Type B pancreatic cell (in vitro differentiated cells): ENCODE results near the gene ZSCAN21. TPM values are rescaled to one million over a fixed set of nuclear protein-coding genes. Genes with fewer than 3 reads are reported as not detected.
A peak's percentile ranks its signal among the peaks of the same experiment; 100 is the strongest.

Experiments used
- DNase-seq: peaks from one replicate; pipeline ENCODE4 v3.0.0; 2021; ENCODE audit warnings: mixed read lengths; ENCODE audit not compliant: unreplicated experiment; ENCODE audit errors: extremely low spot score
- H3K27ac Mint-ChIP-seq: 2 replicates; pipeline ENCODE4 v1.8.0; 2021; ENCODE audit warnings: mild to moderate bottlenecking, mixed read lengths
- H3K27me3 Mint-ChIP-seq: 2 replicates; pipeline ENCODE4 v1.8.0; 2021; ENCODE audit warnings: mixed read lengths
- H3K36me3 Mint-ChIP-seq: 2 replicates; pipeline ENCODE4 v1.8.0; 2021; ENCODE audit warnings: mixed read lengths
- H3K4me1 Mint-ChIP-seq: one replicate; pipeline ENCODE4 v1.8.0; 2021; ENCODE audit warnings: mixed read lengths; ENCODE audit not compliant: unreplicated experiment
- H3K4me3 Mint-ChIP-seq: 2 replicates; pipeline ENCODE4 v1.8.0; 2021; ENCODE audit warnings: mild to moderate bottlenecking, mixed read lengths
- H3K9me3 Mint-ChIP-seq: 2 replicates; pipeline ENCODE4 v1.8.0; 2021; ENCODE audit warnings: mixed read lengths
- CTCF ChIP-seq: fragments of 200-600 bp; sonication (generic); conservative IDR thresholded peaks from 2 replicates; pipeline ENCODE4 v1.5.0; 2021; ENCODE audit warnings: antibody characterized with exemption, mild to moderate bottlenecking
- total RNA-seq: library from RNA; stranded (reverse); gene quantifications from 2 replicates; pipeline ENCODE4 v1.2.1, GENCODE V29; 2021; ENCODE audit warnings: low replicate concordance

Gene ZSCAN21
- total RNA-seq, 1 donor from 2014 or later = 16.4 TPM

DNA sequence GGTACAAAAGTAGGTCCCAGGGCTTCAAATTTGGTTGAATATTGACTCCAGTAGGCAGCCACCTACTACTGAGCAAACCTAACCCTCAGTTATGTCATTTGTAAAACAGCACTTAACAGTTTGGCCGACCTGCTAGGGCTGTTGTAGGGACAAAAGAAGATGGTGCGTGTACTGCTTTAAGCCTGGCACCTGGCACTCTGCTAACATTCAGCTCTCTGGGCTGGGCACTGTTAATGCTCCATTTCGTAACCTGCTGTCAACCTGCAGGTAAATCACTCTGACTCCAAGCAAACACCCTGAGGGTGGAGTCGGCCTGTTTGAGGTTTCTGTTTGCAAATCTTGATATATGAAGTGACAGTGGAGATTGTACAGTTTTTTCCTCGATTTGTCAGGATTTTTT, 27.0 kb upstream of the ZSCAN21 start:
- H3K4me1 Mint-ChIP-seq = peaks cover 24% of the 10 kb centered on the region
- H3K4me3 Mint-ChIP-seq = peak overlapping the region; percentile 75
- peaks cover 30% of the 10 kb centered on the region for H3K36me3 Mint-ChIP-seq
- DNase-seq = no peak
- H3K27ac Mint-ChIP-seq = peak overlapping the region; percentile 86
- no peaks in the 10 kb centered on the region for H3K27me3 Mint-ChIP-seq
- no peak for TF ChIP-seq CTCF
- no peaks in the 10 kb centered on the region for H3K9me3 Mint-ChIP-seq

DNA sequence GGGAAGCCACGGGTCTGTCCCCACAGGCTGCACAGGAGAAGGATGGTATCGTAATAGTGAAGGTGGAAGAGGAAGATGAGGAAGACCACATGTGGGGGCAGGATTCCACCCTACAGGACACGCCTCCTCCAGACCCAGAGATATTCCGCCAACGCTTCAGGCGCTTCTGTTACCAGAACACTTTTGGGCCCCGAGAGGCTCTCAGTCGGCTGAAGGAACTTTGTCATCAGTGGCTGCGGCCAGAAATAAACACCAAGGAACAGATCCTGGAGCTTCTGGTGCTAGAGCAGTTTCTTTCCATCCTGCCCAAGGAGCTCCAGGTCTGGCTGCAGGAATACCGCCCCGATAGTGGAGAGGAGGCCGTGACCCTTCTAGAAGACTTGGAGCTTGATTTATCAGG, 26.0 kb upstream of the ZSCAN21 start:
- Mint-ChIP-seq H3K9me3 (no peaks in the 10 kb centered on the region), H3K4me1 (peaks cover 19% of the 10 kb centered on the region), H3K36me3 (peaks cover 30% of the 10 kb centered on the region), H3K27ac (peak overlapping the region; percentile 86), H3K4me3 (no peak overlapping the region), H3K27me3 (no peaks in the 10 kb centered on the region)
- no peak for DNase-seq
- TF ChIP-seq CTCF = no peak

- no peak for TF ChIP-seq CTCF
- peaks cover 31% of the 10 kb centered on the region for H3K36me3 Mint-ChIP-seq
- DNase-seq = no peak
- H3K9me3 Mint-ChIP-seq = no peaks in the 10 kb centered on the region
- H3K4me1 Mint-ChIP-seq = peaks cover 19% of the 10 kb centered on the region
- H3K27me3 Mint-ChIP-seq = no peaks in the 10 kb centered on the region
- no peak overlapping the region for H3K27ac Mint-ChIP-seq
- H3K4me3 Mint-ChIP-seq = no peak overlapping the region
These were observed 25.5 kb upstream of the ZSCAN21 start for GRCh38 chr7:100024020-100024619.

DNA sequence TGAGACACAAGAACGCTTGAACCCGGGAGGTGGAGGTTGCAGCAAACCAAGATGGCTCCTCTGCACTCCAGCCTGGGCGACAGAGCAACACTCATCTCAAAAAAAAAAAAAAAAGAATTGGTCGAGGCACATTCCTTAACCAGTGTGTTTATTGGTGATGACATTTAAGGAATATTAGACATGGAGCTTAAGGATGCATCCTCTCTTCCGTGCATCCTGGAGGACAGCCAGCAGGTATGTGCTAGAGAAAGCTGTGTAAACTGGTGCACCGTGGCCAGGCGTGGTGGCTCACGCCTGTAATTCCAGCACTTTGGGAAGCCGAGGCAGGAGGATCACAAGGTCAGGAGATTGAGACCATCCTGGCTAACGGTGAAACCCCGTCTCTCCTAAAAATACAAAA, 22.4 kb upstream of the ZSCAN21 start:
- Mint-ChIP-seq H3K27me3 (no peaks in the 10 kb centered on the region), H3K36me3 (peaks cover 46% of the 10 kb centered on the region), H3K27ac (no peak overlapping the region), H3K4me3 (no peak overlapping the region), H3K4me1 (peaks cover 7% of the 10 kb centered on the region), H3K9me3 (no peaks in the 10 kb centered on the region)
- DNase-seq = no peak
- TF ChIP-seq CTCF = no peak

- Mint-ChIP-seq H3K4me1 (no peaks in the 10 kb centered on the region), H3K27me3 (no peaks in the 10 kb centered on the region), H3K36me3 (peaks cover 50% of the 10 kb centered on the region), H3K4me3 (no peak overlapping the region), H3K27ac (peak overlapping the region; percentile 26), H3K9me3 (no peaks in the 10 kb centered on the region)
- no peak for DNase-seq
- TF ChIP-seq CTCF = no peak
These were observed 20.0 kb upstream of the ZSCAN21 start for GRCh38 chr7:100029596-100029995.

- Mint-ChIP-seq H3K36me3 (peaks cover 66% of the 10 kb centered on the region), H3K4me1 (no peaks in the 10 kb centered on the region), H3K27me3 (no peaks in the 10 kb centered on the region), H3K4me3 (no peak overlapping the region), H3K9me3 (no peaks in the 10 kb centered on the region), H3K27ac (no peak overlapping the region)
- no peak for DNase-seq
- no peak for TF ChIP-seq CTCF
These were observed 16.0 kb upstream of the ZSCAN21 start for GRCh38 chr7:100033526-100033925.
